Umbilical cord (tissue), 2 donors: ENCODE measurements around the gene CAPZA3. TPM values are rescaled to one million over a fixed set of nuclear protein-coding genes. Genes with fewer than 3 reads are reported as not detected.
A peak's percentile ranks its signal among the peaks of the same experiment; 100 is the strongest.
"Not testable (repeated sequence)": the region's sequence is repeated elsewhere in the genome, so short reads cannot be mapped to it uniquely, and the experiment has no call there.

Source experiments
- DNase-seq: peaks from one replicate; pipeline ENCODE4 v3.0.0-alpha.2; 2015; ENCODE audit warnings: low spot score
- total RNA-seq: library from RNA; depleted of rRNA; stranded (reverse); fragments of >200 nt; gene quantifications from one replicate; pipeline ENCODE4 v1.2.3, GENCODE V29; 2014; ENCODE audit warnings: low replicate concordance; ENCODE audit not compliant: insufficient read depth

Gene CAPZA3
- 0.72 TPM for total RNA-seq

GRCh38 chr12:18737819-18738218 is at the start of gene CAPZA3, which contains the start of gene PLCZ1:
Gene CAPZA3, plus strand, starts transcription at chr12:18738119. Its CDS starts 150 bp downstream, at chr12:18738269.
Gene PLCZ1, minus strand, starts transcription at chr12:18738012. Its CDS starts 641 bp downstream, at chr12:18737371.
- DNase-seq = no peak

DNA sequence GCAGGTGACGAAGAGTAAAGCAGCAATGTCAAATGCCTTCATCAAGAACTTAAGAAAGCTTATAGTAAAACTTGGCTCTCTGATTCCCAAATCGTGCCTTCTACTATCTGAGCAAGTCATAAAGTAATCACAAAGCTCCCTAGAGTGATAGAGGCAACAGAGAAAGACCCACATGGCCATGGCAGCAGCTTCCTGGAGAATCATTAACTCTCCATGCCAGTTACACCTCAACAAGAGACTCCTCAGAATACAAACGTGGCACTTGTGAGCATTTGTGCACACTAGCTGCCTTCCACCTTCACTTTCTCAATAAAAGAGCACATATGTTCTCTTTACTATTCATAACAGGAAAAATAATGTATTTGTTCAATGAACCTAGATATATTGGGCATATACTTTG is 48.1 kb upstream of the CAPZA3 start:
- DNase-seq = no peak

GRCh38 chr12:18690653-18691052 is 47.3 kb upstream of the CAPZA3 start:
- no peak for DNase-seq

GRCh38 chr12:18693986-18694385 is 43.9 kb upstream of the CAPZA3 start:
- not testable (repeated sequence) for DNase-seq

- peak; percentile 27 for DNase-seq
Measured at GRCh38 chr12:18696971-18697602, 40.8 kb upstream of the CAPZA3 start.

DNA sequence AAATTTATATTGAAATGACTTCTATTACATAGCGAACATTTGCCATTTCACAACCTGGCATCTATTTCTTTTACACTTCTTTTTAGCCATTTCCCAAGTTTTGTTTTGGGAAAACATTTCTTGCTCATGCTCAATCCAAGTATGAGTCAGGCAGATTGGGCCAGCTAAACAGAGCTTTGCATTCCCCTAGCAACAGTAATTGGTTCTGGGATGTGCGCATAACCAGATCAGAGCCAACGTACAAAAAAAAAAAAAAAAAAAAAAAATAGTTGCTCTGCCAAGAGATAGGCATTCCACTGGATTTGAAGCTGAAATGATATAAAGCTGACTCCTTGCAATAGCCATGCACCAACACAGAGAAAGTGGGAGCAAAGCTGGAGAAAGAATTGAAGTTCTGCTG is 37.6 kb upstream of the CAPZA3 start:
- peak; percentile 93 for DNase-seq

DNA sequence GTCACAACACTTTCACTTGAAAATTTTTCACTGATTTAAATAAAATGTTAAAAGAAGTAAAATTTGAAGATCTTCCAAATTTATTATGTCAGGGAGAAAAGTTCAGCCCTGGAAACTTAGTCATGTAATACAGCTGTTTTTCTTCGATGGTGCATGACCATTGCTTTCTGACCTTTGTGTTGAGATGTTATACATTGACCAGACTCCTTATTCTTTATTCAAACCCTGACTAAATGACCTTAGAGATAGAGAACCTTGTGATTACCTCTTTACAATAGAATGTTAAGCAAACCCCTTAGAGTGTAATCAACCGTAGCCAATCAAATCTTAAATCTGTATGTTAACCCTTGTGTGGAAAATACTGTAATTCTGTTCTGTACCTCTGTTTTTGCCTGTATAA is 34.6 kb upstream of the CAPZA3 start:
- DNase-seq = peak; percentile 23

GRCh38 chr12:18703911-18704310 is 34.0 kb upstream of the CAPZA3 start:
- no peak for DNase-seq

DNA sequence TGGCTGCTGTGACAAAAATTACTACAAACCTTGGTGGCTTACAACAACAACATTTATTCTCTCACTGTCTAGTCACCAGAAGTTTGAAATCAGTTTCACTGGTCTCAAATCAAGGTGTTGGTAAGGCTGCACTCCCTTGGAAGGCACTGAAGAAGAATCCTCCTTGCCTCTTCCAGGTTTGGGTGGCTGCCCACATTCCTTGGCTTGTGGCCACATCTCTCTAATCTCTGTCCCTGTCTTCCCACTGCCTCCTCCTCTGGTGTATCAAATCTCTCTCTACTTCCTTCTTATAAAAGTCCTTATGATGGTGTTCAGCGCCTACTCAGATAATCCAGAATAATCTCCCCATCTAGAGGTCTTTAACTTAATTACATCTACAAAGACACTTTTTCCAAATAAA is 31.1 kb upstream of the CAPZA3 start:
- no peak for DNase-seq

GRCh38 chr12:18716236-18716635 is 21.7 kb upstream of the CAPZA3 start:
- DNase-seq = no peak

- no peak for DNase-seq
Measured at GRCh38 chr12:18718462-18718861, 19.5 kb upstream of the CAPZA3 start.

GRCh38 chr12:18719922-18720510 is 17.9 kb upstream of the CAPZA3 start:
- no peak for DNase-seq

GRCh38 chr12:18720690-18721089 is 17.2 kb upstream of the CAPZA3 start:
- DNase-seq = no peak

GRCh38 chr12:18721452-18721851 is 16.5 kb upstream of the CAPZA3 start:
- DNase-seq = no peak

DNA sequence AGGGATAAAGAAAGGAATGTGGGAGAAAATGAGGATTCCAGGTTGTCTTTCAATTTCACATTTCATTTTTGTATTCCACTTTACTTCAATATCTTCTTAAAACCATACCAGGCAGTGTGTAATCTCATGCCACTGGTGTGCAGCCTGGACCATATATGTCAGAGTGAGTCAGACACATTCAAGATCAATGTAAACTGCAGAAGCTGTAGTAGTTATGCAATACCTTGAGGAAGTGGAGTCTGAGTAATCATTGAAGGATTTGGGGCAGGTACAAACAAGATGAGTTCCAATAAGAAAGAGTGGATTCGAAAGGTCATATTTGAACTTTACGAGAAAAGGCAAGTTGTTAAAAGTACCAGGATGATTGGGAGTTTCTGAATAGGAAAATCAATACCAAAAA is 14.2 kb upstream of the CAPZA3 start:
- DNase-seq = peak; percentile 47

DNA sequence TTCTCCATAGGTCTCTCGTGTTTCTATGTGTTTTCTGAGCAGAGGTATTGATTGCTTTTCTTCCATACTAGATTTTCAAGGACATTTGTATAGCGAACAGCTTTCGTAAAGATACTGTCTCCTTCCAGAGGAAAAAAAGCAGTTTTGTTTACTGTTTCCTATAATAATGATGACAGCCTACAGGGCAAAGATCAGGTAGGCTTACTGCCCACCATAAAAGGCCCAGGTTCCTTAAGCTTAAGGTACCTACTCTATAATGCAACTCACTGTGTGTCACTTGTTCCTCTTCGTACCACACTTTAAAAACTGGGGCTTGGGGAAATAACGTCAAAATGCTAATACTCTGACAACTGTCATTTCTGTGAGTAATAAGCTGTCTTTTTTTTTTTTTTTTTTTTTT is 6.8 kb upstream of the CAPZA3 start:
- DNase-seq = no peak

- peak; percentile 57 for DNase-seq
Measured at GRCh38 chr12:18747895-18748294, 10.0 kb downstream of the CAPZA3 start.

DNA sequence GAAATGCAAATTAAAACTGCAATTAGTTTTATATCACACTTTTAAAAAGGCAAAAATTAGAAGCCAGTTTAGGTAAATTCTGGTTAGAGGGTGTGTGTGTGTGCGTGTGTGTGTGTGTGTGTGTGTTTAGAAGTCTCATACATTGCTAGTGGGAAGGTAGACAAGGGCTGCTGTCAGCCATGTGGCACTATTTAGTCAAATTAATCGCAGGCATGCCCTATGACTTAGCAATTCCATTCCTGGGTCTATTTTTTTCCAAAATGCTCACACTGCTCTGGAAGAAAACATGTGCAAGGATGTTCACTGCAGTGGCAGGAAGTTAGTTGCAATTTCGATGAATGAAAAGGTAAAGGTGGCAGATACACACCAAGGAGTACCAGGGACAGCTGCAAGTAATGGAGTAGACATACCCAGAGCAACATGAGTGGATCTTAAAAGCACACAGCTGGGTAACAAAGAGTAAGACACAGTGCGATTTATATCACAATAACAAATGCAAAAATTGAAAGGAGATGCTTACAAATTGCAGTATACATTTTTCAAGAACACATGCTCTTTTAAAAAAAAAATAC is 11.6 kb downstream of the CAPZA3 start:
- DNase-seq = no peak

DNA sequence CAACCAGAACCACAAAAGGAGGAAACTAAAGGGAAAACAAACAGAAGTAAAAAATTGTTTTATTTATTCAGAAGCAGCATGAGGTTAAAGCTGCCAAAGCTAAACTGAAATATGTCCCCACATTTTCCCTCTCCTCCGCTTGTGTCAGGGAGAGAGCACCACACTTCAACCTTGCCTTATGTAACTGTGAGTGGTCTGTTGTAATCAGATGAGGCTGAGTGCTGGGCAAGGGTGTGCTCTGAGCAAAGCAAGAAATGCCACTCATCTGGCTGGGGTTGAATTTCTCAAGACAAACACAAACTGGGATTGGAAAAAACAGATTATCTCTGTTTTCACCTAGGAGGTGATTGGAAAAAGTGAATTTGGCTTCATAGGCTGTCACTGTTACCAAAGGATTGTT is 12.2 kb downstream of the CAPZA3 start:
- no peak for DNase-seq

- no peak for DNase-seq
Measured at GRCh38 chr12:18751866-18752265, 13.9 kb downstream of the CAPZA3 start.

GRCh38 chr12:18752280-18752920 is 14.5 kb downstream of the CAPZA3 start:
- peak; percentile 24 for DNase-seq

- no peak for DNase-seq
Measured at GRCh38 chr12:18752947-18753346, 15.0 kb downstream of the CAPZA3 start.
